Measurements from ENCODE around the gene TMEM94. TPM values are rescaled to one million over a fixed set of nuclear protein-coding genes. Genes with fewer than 3 reads are reported as not detected.

TMEM94 gene
- total and polyA plus RNA-seq, 9 of the 15 experiments (the other 6 are each of a cell fraction or from before 2014, with no cell fraction given), result 0.35 to 48.1 (median 14.4) TPM

DNA sequence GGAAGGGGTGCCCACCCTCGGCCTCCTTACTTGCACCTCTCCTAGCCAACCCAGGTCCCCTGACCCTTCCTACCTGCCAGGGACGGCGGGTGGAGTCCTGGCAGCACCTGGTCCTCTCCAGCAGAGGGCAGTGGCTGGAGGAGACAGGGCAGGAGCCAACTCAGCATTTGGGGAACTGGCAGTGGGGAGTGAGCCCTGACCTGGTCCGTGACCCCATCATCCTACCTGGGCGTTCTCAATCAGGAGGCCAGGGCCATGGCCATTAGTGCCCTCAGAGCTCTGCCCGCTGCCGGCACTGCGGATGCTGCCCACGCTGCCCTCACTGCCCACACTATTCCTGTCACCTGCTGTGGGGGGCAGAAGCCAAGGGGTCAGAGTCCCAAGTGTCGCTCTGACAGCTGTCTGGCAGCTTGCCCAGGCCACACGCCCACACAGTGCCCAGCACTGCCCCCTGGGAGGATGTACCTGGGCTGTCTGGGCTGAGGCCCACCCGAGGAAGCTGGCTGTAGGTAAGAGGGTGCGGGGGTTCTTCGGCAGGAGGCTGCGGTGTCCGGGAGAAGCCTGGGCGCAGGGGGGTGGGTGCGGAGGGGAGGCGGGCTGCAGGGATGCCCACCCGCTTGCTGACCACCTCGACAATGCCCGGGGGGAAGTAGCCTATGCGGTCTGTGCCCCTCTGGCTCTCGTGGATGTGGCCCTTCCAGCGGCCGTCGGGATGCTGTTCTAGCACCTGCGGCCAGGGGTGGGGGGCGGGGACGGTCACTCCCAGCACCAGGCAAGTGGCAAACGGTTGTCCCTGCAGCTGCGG, 48.1 kb downstream of the TMEM94 start:
- peak; percentile 85 for ATAC-seq
- intact Hi-C loops (cut with micrococcal nuclease) (no loop called here), in situ Hi-C loops (cut with MboI) (no loop called here)
- H3K27ac ChIP-seq (ENCODE audit: extremely low read depth, low read depth, low read length), result no peak overlapping the region
- no peaks in the 10 kb centered on the region for H3K79me2 ChIP-seq (ENCODE audit: control insufficient read depth, insufficient read depth, low read length)
- 0 out of 2 replicates have a peak, but pooled peaks cover 5% of the 10 kb centered on the region for H4K20me1 ChIP-seq (replicated peaks; ENCODE audit: control insufficient read depth, insufficient read depth, low read length)
- no peaks in the 10 kb centered on the region for H3K9me1 ChIP-seq (ENCODE audit: control insufficient read depth, insufficient read depth, low read length)
- ChIA-PET POLR2A (interaction anchor here (0.9 kb wide), 1 partner anchor 81 kb away, joined by 3 read pairs; no protein-coding TSS in a partner anchor), CTCF (ENCODE audit: low intra/inter-chr PET ratio) (no interaction called here)
- no peaks in the 10 kb centered on the region for H3K27me3 ChIP-seq (ENCODE audit: control insufficient read depth in 2 of 2, insufficient read depth in 2 of 2, low read length in 2 of 2)
- DNase-seq (ENCODE audit: extremely low read depth in 1 of 4, low spot score in 3 of 4), result peak; percentile 52 to 79 (median 70)
- no peak overlapping the region for H3K4me3 ChIP-seq
- H3K4me2 ChIP-seq (ENCODE audit: insufficient read depth, low read length), result no peak overlapping the region
- H3K9me3 ChIP-seq (replicated peaks; ENCODE audit: control insufficient read depth, insufficient read depth, low read depth, low read length), result no peaks in the 10 kb centered on the region
- no peak overlapping the region for H3K9ac ChIP-seq (ENCODE audit: insufficient read depth in 1 of 2, low read depth in 2 of 2, low read length in 2 of 2)
- peaks cover 0 to 72% of the 10 kb centered on the region in 2 experiments; a peak in 2 of 5 replicates for H3K4me1 ChIP-seq (replicated peaks in 1 of 2; ENCODE audit: control insufficient read depth in 2 of 2, insufficient read depth in 2 of 2, low read length in 2 of 2)
- WGBS (ENCODE audit: insufficient coverage, low coverage, missing lambda C conversion rate), result 68% methylated on average over 17 of the region's 32 CpGs
- BruUV-seq (replicated peaks), result no TSS peak
- peaks cover 16% of the 10 kb centered on the region; the same call in 1 of the 3 replicates for H3K36me3 ChIP-seq (ENCODE audit: control insufficient read depth, insufficient read depth, low read length)
- no peak overlapping the region for H2AFZ ChIP-seq (ENCODE audit: low read depth, low read length)
- FAIRE-seq, result peak; percentile 54
- TF ChIP-seq STAG1 (CRISPR knock-in tag; IDR thresholded peaks at IDR 0.05; ENCODE audit: borderline replicate concordance), result 0 out of 2 replicates have a peak, but pooled peaks have one; percentile 28
- TF ChIP-seq CREM (IDR thresholded peaks at IDR 0.05; ENCODE audit: low read depth), result no peak
- peak; percentile 25; the same call in 1 of the 2 replicates for TF ChIP-seq EGR1 (conservative IDR thresholded peaks at IDR 0.05)
- peak; percentile 33; the same call in 1 of the 2 replicates for TF ChIP-seq CTBP1 (IDR thresholded peaks at IDR 0.05; ENCODE audit: borderline replicate concordance)
- TF ChIP-seq RAD21 (CRISPR knock-in tag; conservative IDR thresholded peaks at IDR 0.05 in 1 of 2, IDR thresholded peaks at IDR 0.05 in 1 of 2), result peak; percentile 7 to 63; a peak in 2 of 4 replicates
- TF ChIP-seq SMC3 (conservative IDR thresholded peaks at IDR 0.05; ENCODE audit: insufficient read depth, low read depth, low read length), result peak; percentile 49; the same call in 1 of the 2 replicates
- TF ChIP-seq, protein P1, sequence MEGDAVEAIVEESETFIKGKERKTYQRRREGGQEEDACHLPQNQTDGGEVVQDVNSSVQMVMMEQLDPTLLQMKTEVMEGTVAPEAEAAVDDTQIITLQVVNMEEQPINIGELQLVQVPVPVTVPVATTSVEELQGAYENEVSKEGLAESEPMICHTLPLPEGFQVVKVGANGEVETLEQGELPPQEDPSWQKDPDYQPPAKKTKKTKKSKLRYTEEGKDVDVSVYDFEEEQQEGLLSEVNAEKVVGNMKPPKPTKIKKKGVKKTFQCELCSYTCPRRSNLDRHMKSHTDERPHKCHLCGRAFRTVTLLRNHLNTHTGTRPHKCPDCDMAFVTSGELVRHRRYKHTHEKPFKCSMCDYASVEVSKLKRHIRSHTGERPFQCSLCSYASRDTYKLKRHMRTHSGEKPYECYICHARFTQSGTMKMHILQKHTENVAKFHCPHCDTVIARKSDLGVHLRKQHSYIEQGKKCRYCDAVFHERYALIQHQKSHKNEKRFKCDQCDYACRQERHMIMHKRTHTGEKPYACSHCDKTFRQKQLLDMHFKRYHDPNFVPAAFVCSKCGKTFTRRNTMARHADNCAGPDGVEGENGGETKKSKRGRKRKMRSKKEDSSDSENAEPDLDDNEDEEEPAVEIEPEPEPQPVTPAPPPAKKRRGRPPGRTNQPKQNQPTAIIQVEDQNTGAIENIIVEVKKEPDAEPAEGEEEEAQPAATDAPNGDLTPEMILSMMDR (IDR thresholded peaks at IDR 0.05 in 2 of 3, conservative IDR thresholded peaks at IDR 0.05 in 1 of 3; ENCODE audit: insufficient read depth in 2 of 3, low read depth in 1 of 3, low read length in 3 of 3), result peak; percentile 75 to 84 (median 76)
- TF ChIP-seq MAFK (IDR thresholded peaks at IDR 0.05; ENCODE audit: low read length), result peak; percentile 66
- no peak for TF ChIP-seq SETDB1 (IDR thresholded peaks at IDR 0.05; ENCODE audit: low read length)
- 0 out of 2 replicates have a peak, but pooled peaks have one; percentile 9 for TF ChIP-seq HNRNPL (IDR thresholded peaks at IDR 0.05; ENCODE audit: low read depth, low read length)
- peak; percentile 53; the same call in 1 of the 2 replicates for TF ChIP-seq MAFG (tag; conservative IDR thresholded peaks at IDR 0.05)
- TF ChIP-seq NFIC (IDR thresholded peaks at IDR 0.05), result peak; percentile 45; the same call in 1 of the 2 replicates
- peak; percentile 55 for TF ChIP-seq SPI1 (IDR thresholded peaks at IDR 0.05; ENCODE audit: borderline replicate concordance, low read depth, low read length)
- no peak for TF ChIP-seq ATF1 (CRISPR knock-in tag; IDR thresholded peaks at IDR 0.05)
- no peak for TF ChIP-seq ATF1 (tag; IDR thresholded peaks at IDR 0.05)
- TF ChIP-seq, protein P2, sequence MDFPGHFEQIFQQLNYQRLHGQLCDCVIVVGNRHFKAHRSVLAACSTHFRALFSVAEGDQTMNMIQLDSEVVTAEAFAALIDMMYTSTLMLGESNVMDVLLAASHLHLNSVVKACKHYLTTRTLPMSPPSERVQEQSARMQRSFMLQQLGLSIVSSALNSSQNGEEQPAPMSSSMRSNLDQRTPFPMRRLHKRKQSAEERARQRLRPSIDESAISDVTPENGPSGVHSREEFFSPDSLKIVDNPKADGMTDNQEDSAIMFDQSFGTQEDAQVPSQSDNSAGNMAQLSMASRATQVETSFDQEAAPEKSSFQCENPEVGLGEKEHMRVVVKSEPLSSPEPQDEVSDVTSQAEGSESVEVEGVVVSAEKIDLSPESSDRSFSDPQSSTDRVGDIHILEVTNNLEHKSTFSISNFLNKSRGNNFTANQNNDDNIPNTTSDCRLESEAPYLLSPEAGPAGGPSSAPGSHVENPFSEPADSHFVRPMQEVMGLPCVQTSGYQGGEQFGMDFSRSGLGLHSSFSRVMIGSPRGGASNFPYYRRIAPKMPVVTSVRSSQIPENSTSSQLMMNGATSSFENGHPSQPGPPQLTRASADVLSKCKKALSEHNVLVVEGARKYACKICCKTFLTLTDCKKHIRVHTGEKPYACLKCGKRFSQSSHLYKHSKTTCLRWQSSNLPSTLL (IDR thresholded peaks at IDR 0.05), result no peak
- peak; percentile 72 for TF ChIP-seq C11orf30 (IDR thresholded peaks at IDR 0.05; ENCODE audit: low read depth)
